Sigmoid colon (tissue), 4 donors: Measurements from ENCODE around the gene CDH13.

Source experiments
- POLR2A ChIP-seq, 2 donors: fragments of 450-650 bp; IDR thresholded peaks; one replicate each; pipeline ENCODE4 v1.6.1; 2016; ENCODE audit warnings: antibody characterized with exemption in 2 of 2, mild to moderate bottlenecking in 2 of 2, moderate library complexity in 2 of 2
- POLR2AphosphoS5 ChIP-seq, 4 donors: sonication (generic); formaldehyde crosslinking; IDR thresholded peaks; one replicate each; pipeline ENCODE4 v1.6.1; 2017; ENCODE audit warnings: antibody characterized with exemption in 4 of 4
- TF ChIP-seq, protein P1 (sequence below), 4 experiments: fragments of 450-650 bp in 3 of 4; fragments of 200-600 bp in 1 of 4; IDR thresholded peaks; one replicate each; pipeline ENCODE4 v1.5.1; 2016 to 2019; ENCODE audit warnings: antibody characterized with exemption in 4 of 4, mild to moderate bottlenecking in 3 of 4, moderate library complexity in 2 of 4

DNA sequence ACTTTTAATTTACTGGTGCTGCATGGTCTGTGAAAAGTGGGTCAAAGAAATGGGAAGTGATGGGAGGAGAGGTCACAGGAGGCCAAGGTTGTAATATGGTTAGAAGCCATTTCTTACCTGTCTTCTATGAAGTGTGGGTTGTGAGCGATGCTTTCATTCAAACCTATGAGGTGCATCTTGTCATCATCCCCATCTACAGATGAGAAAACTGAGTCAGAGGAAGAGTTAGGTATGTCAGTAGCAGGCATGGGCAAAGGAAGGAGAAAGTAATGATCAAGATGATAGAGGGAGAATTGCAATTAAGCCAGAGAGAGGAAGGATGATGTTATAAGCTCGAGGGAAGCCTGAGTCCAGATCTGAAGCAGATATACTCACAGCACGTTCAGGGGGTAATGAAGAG lies 19.7 kb downstream of the CDH13 start:
- TF ChIP-seq, protein P1, sequence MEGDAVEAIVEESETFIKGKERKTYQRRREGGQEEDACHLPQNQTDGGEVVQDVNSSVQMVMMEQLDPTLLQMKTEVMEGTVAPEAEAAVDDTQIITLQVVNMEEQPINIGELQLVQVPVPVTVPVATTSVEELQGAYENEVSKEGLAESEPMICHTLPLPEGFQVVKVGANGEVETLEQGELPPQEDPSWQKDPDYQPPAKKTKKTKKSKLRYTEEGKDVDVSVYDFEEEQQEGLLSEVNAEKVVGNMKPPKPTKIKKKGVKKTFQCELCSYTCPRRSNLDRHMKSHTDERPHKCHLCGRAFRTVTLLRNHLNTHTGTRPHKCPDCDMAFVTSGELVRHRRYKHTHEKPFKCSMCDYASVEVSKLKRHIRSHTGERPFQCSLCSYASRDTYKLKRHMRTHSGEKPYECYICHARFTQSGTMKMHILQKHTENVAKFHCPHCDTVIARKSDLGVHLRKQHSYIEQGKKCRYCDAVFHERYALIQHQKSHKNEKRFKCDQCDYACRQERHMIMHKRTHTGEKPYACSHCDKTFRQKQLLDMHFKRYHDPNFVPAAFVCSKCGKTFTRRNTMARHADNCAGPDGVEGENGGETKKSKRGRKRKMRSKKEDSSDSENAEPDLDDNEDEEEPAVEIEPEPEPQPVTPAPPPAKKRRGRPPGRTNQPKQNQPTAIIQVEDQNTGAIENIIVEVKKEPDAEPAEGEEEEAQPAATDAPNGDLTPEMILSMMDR (IDR thresholded peaks at IDR 0.05), result no peak
- TF ChIP-seq POLR2A (IDR thresholded peaks at IDR 0.05) (no peak), POLR2AphosphoS5 (IDR thresholded peaks at IDR 0.05) (no peak)
